Measurements from ENCODE around the gene TERT.
"Not testable (repeated sequence)": the region's sequence is repeated elsewhere in the genome, so short reads cannot be mapped to it uniquely, and the experiment has no call there.

TERT gene

DNA sequence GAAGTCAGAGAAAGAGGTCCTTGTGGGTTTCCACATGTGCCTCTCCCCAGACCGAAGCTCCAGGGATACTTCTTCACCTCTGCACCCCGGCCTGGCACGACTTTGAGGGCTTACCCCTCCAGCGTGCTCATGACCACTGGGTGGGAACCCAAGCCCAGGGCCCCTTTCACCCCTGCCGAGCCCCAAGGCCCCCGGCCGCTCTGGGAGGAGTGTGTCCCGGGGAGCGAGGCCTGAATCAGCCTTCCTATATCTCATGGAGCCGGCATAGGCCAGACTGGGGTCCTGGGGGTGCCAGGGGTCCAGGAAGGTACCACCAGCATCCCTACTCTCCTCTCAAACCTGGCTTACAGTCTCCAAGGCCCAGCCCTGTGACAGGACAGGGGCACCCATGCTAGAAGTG is 17.1 kb downstream of the TERT start:
- DNase-seq: no peak

GRCh38 chr5:1277331-1277730 is 17.5 kb downstream of the TERT start:
- no peak for DNase-seq

DNA sequence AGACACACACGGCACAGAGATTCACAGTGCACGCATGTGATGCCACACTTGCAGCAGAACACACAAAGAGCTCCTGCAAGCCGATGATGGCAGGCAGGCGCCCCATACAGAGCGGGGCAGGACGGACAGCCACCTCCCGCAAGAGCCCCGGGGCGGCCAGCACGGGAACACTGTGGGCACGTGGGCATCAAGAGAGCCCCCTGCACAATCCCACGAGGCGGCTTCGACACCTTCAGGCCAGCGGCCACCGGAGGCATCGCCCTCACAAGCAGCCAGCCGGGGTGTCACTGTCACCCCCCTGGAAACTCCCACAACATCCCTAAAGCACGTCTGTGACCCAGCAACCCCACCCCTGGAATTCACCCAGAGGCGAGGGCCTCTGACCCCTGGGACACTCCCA is 17.9 kb downstream of the TERT start:
- DNase-seq: no peak

- DNase-seq: not testable (repeated sequence)
These were observed 19.2 kb downstream of the TERT start for GRCh38 chr5:1275397-1276391.

GRCh38 chr5:1274471-1274870 is 20.4 kb downstream of the TERT start:
- no peak for DNase-seq

DNA sequence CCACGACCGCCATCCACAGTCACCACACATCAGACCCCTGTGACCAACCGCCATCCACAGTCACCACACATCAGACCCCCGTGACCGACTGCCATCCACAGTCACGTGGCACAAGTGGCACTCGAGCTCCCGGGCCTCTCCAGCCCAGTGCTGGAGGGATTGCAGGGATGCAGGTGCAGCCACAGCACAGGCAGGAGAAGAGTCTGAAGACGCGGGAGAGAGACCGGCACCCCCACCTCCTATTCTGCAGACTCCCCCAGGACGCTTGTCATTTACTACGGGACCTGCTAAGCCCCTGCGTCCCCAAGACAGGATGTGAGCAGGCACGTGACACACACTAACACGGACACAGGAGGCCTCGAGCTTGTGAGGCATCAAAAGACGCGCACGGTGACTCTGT is 21.1 kb downstream of the TERT start:
- no peak for DNase-seq

DNA sequence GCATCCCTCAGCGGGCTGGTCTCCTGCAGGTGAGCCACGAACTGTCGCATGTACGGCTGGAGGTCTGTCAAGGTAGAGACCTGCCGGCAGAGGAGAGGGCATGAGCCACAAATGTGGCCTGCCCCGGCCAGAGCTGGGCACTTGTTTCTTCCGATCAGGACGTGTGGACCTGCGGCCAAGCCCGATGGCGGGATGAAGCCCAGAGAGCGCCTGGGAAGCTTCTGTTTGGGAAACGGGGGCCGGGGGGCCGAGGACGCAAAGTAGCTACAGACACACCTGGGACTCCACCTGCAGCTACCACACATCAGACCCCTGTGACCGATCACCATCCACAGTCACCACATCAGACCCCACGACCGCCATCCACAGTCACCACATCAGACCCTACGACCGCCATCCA is 22.7 kb downstream of the TERT start:
- no peak for DNase-seq

- no peak for DNase-seq
These were observed 23.6 kb downstream of the TERT start for GRCh38 chr5:1270933-1271914.

DNA sequence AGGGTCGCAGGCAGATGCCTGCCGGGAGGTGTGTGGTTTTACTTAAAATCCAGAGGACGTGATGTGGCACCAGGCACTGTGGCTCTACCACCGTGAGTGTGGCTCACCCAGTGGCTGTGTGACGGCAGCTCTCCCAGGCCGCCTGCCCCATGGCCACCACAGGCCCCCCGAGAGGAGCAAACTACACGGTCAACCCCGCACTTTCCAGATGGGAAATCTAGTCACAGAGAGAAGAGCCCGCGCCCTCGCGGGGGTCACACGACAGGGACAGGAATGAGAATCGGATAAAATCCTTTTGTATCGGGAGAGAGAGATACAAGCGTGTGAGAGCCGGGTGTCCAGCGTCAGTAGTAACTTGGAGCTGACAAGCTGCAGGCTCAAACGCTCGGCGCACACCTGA is 24.4 kb downstream of the TERT start:
- no peak for DNase-seq

- DNase-seq: no peak
These were observed 26.2 kb downstream of the TERT start for GRCh38 chr5:1268666-1269065.

GRCh38 chr5:1268056-1268455 is 26.8 kb downstream of the TERT start:
- no peak for DNase-seq

GRCh38 chr5:1267464-1267863 is 27.4 kb downstream of the TERT start:
- DNase-seq: not testable (repeated sequence)

- DNase-seq: no peak
These were observed 28.1 kb downstream of the TERT start for GRCh38 chr5:1266791-1267190.

GRCh38 chr5:1265461-1266455 is 29.1 kb downstream of the TERT start:
- no peak for DNase-seq

DNA sequence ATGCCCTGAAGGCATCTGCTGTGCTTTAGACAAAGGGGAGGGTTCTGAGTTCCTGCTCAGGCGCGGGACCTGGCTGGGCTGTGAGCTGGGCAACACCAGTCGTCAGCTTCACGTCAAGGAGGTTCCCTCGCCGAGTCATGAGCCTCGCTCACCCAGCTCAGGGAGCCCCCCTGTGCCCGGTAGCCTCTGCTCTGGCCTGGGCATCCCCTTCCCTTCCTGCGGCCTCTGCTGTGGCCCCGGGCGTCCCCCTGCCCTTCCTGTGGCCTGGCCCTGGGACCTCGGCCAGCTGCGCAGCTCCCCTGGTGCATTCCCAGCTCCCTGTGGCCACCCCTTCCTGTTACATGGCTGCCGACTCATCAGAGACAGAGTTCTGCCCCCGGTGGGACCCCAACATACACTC is 29.8 kb downstream of the TERT start:
- DNase-seq: no peak

- no peak for DNase-seq
These were observed 30.7 kb downstream of the TERT start for GRCh38 chr5:1264211-1264610.

GRCh38 chr5:1262381-1262780 is 32.5 kb downstream of the TERT start:
- no peak for DNase-seq

DNA sequence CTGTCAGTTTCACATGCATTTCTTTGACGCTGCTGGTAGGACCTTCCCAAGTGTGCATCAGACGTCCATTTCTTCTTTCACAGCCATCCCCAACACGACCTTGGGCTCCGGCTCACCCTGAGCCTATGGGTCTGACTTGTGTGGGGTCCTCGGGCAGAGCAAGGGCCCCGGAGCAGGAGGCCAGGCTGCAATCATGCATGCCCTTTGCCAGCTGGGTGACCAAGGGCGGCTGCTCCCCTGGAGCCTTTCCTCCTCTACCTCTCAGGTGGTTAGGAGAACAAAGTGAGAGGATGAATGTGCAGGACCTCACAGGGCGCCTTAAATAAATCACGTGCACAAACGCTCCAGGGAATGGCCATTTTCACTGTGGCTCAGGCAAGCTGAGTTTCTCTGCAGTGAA is 33.2 kb downstream of the TERT start:
- DNase-seq: no peak

DNA sequence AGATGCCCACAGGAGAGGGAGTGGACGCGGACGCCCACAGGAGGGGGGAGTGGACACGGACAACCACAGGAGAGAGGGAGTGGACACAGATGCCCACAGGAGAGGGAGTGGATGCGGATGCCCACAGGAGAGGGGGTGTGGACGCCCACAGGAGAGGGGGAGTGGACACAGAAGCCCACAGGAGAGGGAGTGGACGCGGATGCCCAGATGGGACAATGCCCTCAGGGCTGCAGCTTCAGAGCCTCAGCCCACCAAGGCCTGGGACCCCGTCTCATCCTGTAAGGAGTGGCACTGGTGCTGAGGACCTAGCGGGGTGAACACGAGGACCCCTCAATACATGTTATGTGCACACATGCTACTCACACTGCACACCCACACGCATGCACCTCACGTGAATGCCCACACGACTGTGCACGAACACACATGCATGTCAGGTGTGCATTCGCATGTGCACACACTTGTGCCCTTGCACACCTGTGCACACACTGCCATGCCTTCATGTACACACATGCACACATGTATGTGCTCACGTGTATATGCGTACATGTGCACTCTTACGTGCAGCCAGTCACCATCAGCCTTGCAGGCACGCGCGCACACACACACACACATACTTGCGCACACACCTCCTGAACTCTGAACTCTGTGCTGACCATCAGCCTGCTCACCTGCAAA is 34.9 kb downstream of the TERT start:
- DNase-seq: no peak

- no peak for DNase-seq
These were observed 37.0 kb downstream of the TERT start for GRCh38 chr5:1257841-1258240.

- no peak for DNase-seq
These were observed 37.5 kb downstream of the TERT start for GRCh38 chr5:1257363-1257762.

- no peak for DNase-seq
These were observed 38.1 kb downstream of the TERT start for GRCh38 chr5:1256776-1257175.

Measured in effector CD8-positive, alpha-beta T cell (primary cell).